ENCODE data around the gene SMPD3.

DNA sequence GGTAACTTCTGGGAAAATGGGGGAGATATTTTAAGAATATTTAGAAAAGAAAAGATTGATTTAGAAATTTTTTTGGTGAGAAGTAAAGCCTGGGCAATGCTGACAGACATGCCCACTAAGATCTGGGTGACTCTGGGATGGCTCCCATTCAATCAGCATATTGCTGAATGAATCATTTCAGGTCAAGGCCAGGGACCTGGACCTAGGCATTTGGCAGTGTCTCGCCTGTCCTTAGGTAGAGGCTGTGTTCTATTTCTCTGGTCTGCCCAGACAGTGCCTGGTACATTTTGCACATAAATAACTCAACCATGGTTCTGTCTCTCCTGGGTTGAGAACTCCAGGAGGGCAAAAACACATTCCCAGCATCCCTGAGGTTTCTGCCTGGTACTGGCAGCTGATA, 39.9 kb downstream of the SMPD3 start:
- TF ChIP-seq, protein P1, sequence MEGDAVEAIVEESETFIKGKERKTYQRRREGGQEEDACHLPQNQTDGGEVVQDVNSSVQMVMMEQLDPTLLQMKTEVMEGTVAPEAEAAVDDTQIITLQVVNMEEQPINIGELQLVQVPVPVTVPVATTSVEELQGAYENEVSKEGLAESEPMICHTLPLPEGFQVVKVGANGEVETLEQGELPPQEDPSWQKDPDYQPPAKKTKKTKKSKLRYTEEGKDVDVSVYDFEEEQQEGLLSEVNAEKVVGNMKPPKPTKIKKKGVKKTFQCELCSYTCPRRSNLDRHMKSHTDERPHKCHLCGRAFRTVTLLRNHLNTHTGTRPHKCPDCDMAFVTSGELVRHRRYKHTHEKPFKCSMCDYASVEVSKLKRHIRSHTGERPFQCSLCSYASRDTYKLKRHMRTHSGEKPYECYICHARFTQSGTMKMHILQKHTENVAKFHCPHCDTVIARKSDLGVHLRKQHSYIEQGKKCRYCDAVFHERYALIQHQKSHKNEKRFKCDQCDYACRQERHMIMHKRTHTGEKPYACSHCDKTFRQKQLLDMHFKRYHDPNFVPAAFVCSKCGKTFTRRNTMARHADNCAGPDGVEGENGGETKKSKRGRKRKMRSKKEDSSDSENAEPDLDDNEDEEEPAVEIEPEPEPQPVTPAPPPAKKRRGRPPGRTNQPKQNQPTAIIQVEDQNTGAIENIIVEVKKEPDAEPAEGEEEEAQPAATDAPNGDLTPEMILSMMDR (IDR thresholded peaks at IDR 0.05), result no peak
- no peak for TF ChIP-seq ZFX (IDR thresholded peaks at IDR 0.05; ENCODE audit: borderline replicate concordance)

Measured in 22Rv1 (cell line).